Body of pancreas (tissue), 4 donors: ENCODE results near the gene EFNA3.

Experiments used
- POLR2A ChIP-seq, 3 donors: fragments of 450-650 bp; IDR thresholded peaks; one replicate each; pipeline ENCODE4 v1.6.1; 2016; ENCODE audit warnings: antibody characterized with exemption in 3 of 3, mild to moderate bottlenecking in 2 of 3
- TF ChIP-seq, protein P1 (sequence below), 7 experiments: fragments of 450-650 bp in 4 of 7; fragments of 200-600 bp in 3 of 7; sonication (generic) in 3 of 7; IDR thresholded peaks; one replicate each; pipeline ENCODE4 v1.5.1; 2016 to 2019; ENCODE audit warnings: antibody characterized with exemption in 7 of 7

- TF ChIP-seq, protein P1, sequence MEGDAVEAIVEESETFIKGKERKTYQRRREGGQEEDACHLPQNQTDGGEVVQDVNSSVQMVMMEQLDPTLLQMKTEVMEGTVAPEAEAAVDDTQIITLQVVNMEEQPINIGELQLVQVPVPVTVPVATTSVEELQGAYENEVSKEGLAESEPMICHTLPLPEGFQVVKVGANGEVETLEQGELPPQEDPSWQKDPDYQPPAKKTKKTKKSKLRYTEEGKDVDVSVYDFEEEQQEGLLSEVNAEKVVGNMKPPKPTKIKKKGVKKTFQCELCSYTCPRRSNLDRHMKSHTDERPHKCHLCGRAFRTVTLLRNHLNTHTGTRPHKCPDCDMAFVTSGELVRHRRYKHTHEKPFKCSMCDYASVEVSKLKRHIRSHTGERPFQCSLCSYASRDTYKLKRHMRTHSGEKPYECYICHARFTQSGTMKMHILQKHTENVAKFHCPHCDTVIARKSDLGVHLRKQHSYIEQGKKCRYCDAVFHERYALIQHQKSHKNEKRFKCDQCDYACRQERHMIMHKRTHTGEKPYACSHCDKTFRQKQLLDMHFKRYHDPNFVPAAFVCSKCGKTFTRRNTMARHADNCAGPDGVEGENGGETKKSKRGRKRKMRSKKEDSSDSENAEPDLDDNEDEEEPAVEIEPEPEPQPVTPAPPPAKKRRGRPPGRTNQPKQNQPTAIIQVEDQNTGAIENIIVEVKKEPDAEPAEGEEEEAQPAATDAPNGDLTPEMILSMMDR (IDR thresholded peaks at IDR 0.05): peak; percentile 73 to 97 (median 91)
- no peak for TF ChIP-seq POLR2A (IDR thresholded peaks at IDR 0.05)
Measured at GRCh38 chr1:155044812-155045657, 33.6 kb upstream of the EFNA3 start.
